K562 (cell line): ENCODE results near the gene MYH9. TPM values are rescaled to one million over a fixed set of nuclear protein-coding genes. Genes with fewer than 3 reads are reported as not detected.
A peak's percentile ranks its signal among the peaks of the same experiment; 100 is the strongest.

Experiments
- CCNT2 ChIP-seq: IDR thresholded peaks from 2 replicates; pipeline ENCODE4 v1.6.1; 2011; ENCODE audit warnings: borderline replicate concordance, low read depth, mild to moderate bottlenecking, moderate library complexity, mixed read lengths, low read length; ENCODE audit not compliant: insufficient read length; ENCODE audit errors: extremely low read depth
- DACH1 ChIP-seq: fragments of 450-650 bp; IDR thresholded peaks from 2 replicates; pipeline ENCODE4 v1.6.1; 2018; ENCODE audit not compliant: partially characterized antibody
- EP400 ChIP-seq: fragments of 450-650 bp; IDR thresholded peaks from 2 replicates; pipeline ENCODE4 v1.6.1; 2017; ENCODE audit warnings: antibody characterized with exemption, mild to moderate bottlenecking, moderate library complexity
- GABPB1 ChIP-seq: sonication (generic); formaldehyde crosslinking; IDR thresholded peaks from 2 replicates; pipeline ENCODE4 v1.8.0; 2022; ENCODE audit warnings: mild to moderate bottlenecking, missing genetic modification reagents
- KLF16 ChIP-seq: IDR thresholded peaks from 2 replicates; pipeline ENCODE4 v1.6.1; 2016; ENCODE audit warnings: antibody characterized with exemption
- NCOA1 ChIP-seq: fragments of 450-650 bp; IDR thresholded peaks from 2 replicates; pipeline ENCODE4 v1.6.1; 2016; ENCODE audit warnings: low read depth
- NRF1 ChIP-seq, 2 experiments: fragments of 450-650 bp; IDR thresholded peaks in 1 of 2; conservative IDR thresholded peaks in 1 of 2; 2 replicates each; pipeline ENCODE4 v1.6.1; 2014; ENCODE audit warnings: mild to moderate bottlenecking in 2 of 2
- PHTF2 ChIP-seq: fragments of 250-450 bp; sonication (Bioruptor Pico); IDR thresholded peaks from 2 replicates; pipeline ENCODE4 v1.5.0; 2021; ENCODE audit warnings: mild to moderate bottlenecking
- TEAD4 ChIP-seq, 2 experiments: sonication (generic) in 1 of 2; formaldehyde crosslinking in 1 of 2; IDR thresholded peaks; 2 replicates each; pipeline versions ENCODE4 v1.6.1 to v1.8.0; 2012 to 2022; ENCODE audit warnings: borderline replicate concordance in 1 of 2, inconsistent platforms in 1 of 2, low read length in 1 of 2, mild to moderate bottlenecking in 1 of 2, missing genetic modification reagents in 1 of 2
- TRIM24 ChIP-seq, 2 experiments: fragments of 450-650 bp; IDR thresholded peaks; 2 replicates each; pipeline ENCODE4 v1.6.1; 2016
- YY1 ChIP-seq, 3 experiments: IDR thresholded peaks; 2 replicates each; pipeline ENCODE4 v1.6.1; 2011; ENCODE audit warnings: low read length in 2 of 3, mild to moderate bottlenecking in 2 of 3, moderate library complexity in 2 of 3, borderline replicate concordance in 1 of 3, control low read depth in 1 of 3, low read depth in 1 of 3; ENCODE audit not compliant: insufficient read depth in 3 of 3, insufficient replicate concordance in 2 of 3, control insufficient read depth in 1 of 3, insufficient read length in 1 of 3; ENCODE audit errors: extremely low read depth in 1 of 3
- ZFP36 ChIP-seq: fragments of 150-350 bp; IDR thresholded peaks from 2 replicates; pipeline ENCODE4 v1.6.1; 2018; ENCODE audit warnings: low read length, low read depth; ENCODE audit not compliant: partially characterized antibody
- ZNF584 ChIP-seq: fragments of 200-800 bp; sonication (Bioruptor generic); IDR thresholded peaks from 2 replicates; pipeline ENCODE4 v1.6.1; 2016; ENCODE audit warnings: low read depth, mild to moderate bottlenecking, missing genetic modification characterization, missing compliant biosample characterization
- ZNF589 ChIP-seq: fragments of 200-800 bp; sonication (Bioruptor generic); IDR thresholded peaks from 2 replicates; pipeline ENCODE4 v1.6.1; 2016; ENCODE audit warnings: low read depth, missing genetic modification characterization, missing compliant biosample characterization
- polyA plus RNA-seq, 8 experiments: library from polyadenylated mRNA; depleted of rRNA in 4 of 8; stranded (reverse) in 5 of 8; unstranded in 3 of 8; fragments of >200 nt; fragmentation: Nextera tagmentation in 2 of 8; fragmentation: Illumina TruSeq in 1 of 8; extraction: Ambion mirVana in 2 of 8; extraction: Trizol in 1 of 8; gene quantifications; 2 replicates each; pipeline versions ENCODE4 v1.2.1 to v1.2.3, GENCODE V29; 2011 to 2014; ENCODE audit warnings: inconsistent platforms in 1 of 8, missing spikeins in 1 of 8
- total RNA-seq, 7 experiments: library from RNA; depleted of rRNA in 6 of 7; stranded (reverse); fragments of >200 nt in 6 of 7; fragmentation: Illumina TruSeq in 2 of 7; extraction: Trizol in 2 of 7; gene quantifications; 2 replicates each; pipeline versions ENCODE4 v1.2.1 to v1.2.3, GENCODE V29; 2011 to 2021; ENCODE audit warnings: low replicate concordance in 1 of 7
- TF ChIP-seq, protein P1 (sequence below): fragments of 450-650 bp; conservative IDR thresholded peaks from 2 replicates; pipeline ENCODE4 v1.6.1; 2016; ENCODE audit warnings: missing genetic modification characterization, low read depth, mild to moderate bottlenecking, missing compliant biosample characterization, moderate library complexity
- TF ChIP-seq, protein P2 (sequence below): fragments of 250-450 bp; sonication (Bioruptor Pico); IDR thresholded peaks from 2 replicates; pipeline ENCODE4 v1.8.0; 2022; ENCODE audit warnings: moderate library complexity, mild to moderate bottlenecking, inconsistent platforms
- TF ChIP-seq, protein P3 (sequence below): sonication (generic); formaldehyde crosslinking; IDR thresholded peaks from 2 replicates; pipeline ENCODE4 v1.8.0; 2022; ENCODE audit warnings: mild to moderate bottlenecking, missing genetic modification reagents
- TF ChIP-seq, protein P4 (sequence below): conservative IDR thresholded peaks from 2 replicates; pipeline ENCODE4 v1.6.1; 2011; ENCODE audit warnings: low read depth, mild to moderate bottlenecking, low read length; ENCODE audit not compliant: control insufficient read depth
- TF ChIP-seq, protein P5 (sequence below): fragments of 250-450 bp; sonication (Bioruptor Pico); IDR thresholded peaks from 2 replicates; pipeline ENCODE4 v1.8.0; 2021; ENCODE audit warnings: moderate library complexity, mild to moderate bottlenecking, inconsistent platforms
- TF ChIP-seq, protein P6 (sequence below): fragments of 250-450 bp; sonication (Bioruptor Pico); IDR thresholded peaks from 2 replicates; pipeline ENCODE4 v1.4.0; 2020; ENCODE audit warnings: mild to moderate bottlenecking, moderate library complexity

The MYH9 gene
- total and polyA plus RNA-seq, 9 of the 15 experiments (the other 6 are each of a cell fraction or from before 2014, with no cell fraction given) = 0.71 to 111 (median 24.6) TPM

DNA sequence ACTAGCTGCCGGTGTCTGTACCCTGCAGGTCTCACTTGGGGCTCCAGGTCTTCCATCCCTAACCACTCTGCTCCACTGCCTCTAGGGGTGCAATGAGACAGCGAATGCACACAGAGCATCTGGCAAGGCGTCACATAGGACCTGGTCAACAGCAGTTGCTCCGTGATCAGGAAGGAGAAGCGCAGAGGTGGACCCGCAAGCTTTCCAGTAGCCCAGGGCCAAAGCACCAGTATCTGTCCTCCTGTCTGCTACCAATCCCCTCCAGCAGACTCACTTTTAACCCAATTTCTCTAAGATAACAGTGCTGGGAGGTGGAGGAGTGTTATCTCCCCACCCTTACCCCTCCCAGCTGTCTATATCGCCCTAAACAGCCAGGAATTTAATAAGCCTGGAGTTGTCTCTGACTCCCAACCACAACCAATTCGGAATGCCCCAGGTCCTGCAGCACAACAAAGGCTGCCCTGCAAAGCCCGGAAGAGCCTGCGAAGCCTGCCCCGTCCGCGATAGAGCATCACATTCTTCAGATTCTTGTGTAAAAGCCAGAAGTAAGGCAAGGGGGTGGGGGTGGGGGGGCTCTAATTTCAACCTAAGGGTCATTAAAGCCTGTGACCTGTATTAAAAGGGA is 19.3 kb downstream of the MYH9 start (continued):
- TF ChIP-seq, protein P1, sequence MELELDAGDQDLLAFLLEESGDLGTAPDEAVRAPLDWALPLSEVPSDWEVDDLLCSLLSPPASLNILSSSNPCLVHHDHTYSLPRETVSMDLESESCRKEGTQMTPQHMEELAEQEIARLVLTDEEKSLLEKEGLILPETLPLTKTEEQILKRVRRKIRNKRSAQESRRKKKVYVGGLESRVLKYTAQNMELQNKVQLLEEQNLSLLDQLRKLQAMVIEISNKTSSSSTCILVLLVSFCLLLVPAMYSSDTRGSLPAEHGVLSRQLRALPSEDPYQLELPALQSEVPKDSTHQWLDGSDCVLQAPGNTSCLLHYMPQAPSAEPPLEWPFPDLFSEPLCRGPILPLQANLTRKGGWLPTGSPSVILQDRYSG = 0 out of 2 replicates have a peak, but pooled peaks have one; percentile 29
- 0 out of 2 replicates have a peak, but pooled peaks have one; percentile 53 for TF ChIP-seq GABPB1 (CRISPR knock-in tag)
- TF ChIP-seq DACH1 = peak; percentile 80
- peak; percentile 90; the same call in 1 of the 2 replicates for TF ChIP-seq NCOA1
- TF ChIP-seq EP400 = peak; percentile 52; the same call in 1 of the 2 replicates
- peak; percentile 72; the same call in 1 of the 2 replicates for TF ChIP-seq ZNF584
- TF ChIP-seq PHTF2 (CRISPR knock-in tag) = no peak
- TF ChIP-seq ZNF589 (CRISPR knock-in tag) = peak; percentile 95
- TF ChIP-seq, protein P2, sequence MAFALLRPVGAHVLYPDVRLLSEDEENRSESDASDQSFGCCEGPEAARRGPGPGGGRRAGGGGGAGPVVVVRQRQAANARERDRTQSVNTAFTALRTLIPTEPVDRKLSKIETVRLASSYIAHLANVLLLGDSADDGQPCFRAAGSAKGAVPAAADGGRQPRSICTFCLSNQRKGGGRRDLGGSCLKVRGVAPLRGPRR = no peak
- TF ChIP-seq, protein P3, sequence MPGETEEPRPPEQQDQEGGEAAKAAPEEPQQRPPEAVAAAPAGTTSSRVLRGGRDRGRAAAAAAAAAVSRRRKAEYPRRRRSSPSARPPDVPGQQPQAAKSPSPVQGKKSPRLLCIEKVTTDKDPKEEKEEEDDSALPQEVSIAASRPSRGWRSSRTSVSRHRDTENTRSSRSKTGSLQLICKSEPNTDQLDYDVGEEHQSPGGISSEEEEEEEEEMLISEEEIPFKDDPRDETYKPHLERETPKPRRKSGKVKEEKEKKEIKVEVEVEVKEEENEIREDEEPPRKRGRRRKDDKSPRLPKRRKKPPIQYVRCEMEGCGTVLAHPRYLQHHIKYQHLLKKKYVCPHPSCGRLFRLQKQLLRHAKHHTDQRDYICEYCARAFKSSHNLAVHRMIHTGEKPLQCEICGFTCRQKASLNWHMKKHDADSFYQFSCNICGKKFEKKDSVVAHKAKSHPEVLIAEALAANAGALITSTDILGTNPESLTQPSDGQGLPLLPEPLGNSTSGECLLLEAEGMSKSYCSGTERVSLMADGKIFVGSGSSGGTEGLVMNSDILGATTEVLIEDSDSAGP = no peak
- peak; percentile 99 for TF ChIP-seq TEAD4 (IDR thresholded peaks at IDR 0.05; ENCODE audit: low read length)
- TF ChIP-seq TEAD4 (CRISPR knock-in tag; IDR thresholded peaks at IDR 0.05; ENCODE audit: borderline replicate concordance) = no peak
- TF ChIP-seq YY1 (IDR thresholded peaks at IDR 0.05; ENCODE audit: borderline replicate concordance in 1 of 3, control insufficient read depth in 1 of 3, extremely low read depth in 1 of 3, insufficient read depth in 3 of 3, insufficient read length in 1 of 3, insufficient replicate concordance in 2 of 3, low read depth in 1 of 3, low read length in 2 of 3) = peak in 1 of 3 experiments; percentile 6
- TF ChIP-seq ZFP36 = no peak
- peak; percentile 72 for TF ChIP-seq CCNT2
- peak; percentile 42 to 47 for TF ChIP-seq NRF1 (conservative IDR thresholded peaks at IDR 0.05 in 1 of 2, IDR thresholded peaks at IDR 0.05 in 1 of 2)
- TF ChIP-seq, protein P4, sequence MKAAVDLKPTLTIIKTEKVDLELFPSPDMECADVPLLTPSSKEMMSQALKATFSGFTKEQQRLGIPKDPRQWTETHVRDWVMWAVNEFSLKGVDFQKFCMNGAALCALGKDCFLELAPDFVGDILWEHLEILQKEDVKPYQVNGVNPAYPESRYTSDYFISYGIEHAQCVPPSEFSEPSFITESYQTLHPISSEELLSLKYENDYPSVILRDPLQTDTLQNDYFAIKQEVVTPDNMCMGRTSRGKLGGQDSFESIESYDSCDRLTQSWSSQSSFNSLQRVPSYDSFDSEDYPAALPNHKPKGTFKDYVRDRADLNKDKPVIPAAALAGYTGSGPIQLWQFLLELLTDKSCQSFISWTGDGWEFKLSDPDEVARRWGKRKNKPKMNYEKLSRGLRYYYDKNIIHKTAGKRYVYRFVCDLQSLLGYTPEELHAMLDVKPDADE = peak; percentile 72; the same call in 1 of the 2 replicates
- TF ChIP-seq KLF16 = peak; percentile 98
- TF ChIP-seq, protein P5, sequence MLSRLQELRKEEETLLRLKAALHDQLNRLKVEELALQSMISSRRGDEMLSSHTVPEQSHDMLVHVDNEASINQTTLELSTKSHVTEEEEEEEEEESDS (CRISPR knock-in tag) = no peak
- peak; percentile 95 to 96 for TF ChIP-seq TRIM24 (IDR thresholded peaks at IDR 0.05)
- TF ChIP-seq, protein P6, sequence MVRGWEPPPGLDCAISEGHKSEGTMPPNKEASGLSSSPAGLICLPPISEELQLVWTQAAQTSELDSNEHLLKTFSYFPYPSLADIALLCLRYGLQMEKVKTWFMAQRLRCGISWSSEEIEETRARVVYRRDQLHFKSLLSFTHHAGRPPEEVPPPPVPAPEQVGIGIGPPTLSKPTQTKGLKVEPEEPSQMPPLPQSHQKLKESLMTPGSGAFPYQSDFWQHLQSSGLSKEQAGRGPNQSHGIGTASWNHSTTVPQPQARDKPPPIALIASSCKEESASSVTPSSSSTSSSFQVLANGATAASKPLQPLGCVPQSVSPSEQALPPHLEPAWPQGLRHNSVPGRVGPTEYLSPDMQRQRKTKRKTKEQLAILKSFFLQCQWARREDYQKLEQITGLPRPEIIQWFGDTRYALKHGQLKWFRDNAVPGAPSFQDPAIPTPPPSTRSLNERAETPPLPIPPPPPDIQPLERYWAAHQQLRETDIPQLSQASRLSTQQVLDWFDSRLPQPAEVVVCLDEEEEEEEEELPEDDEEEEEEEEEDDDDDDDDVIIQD (CRISPR knock-in tag) = no peak
